ENCODE measurements around the gene TCF12. TPM values are rescaled to one million over a fixed set of nuclear protein-coding genes. Genes with fewer than 3 reads are reported as not detected.

Gene TCF12
- total RNA-seq, 1 donor from 2014 or later, result 144 TPM

GRCh38 chr15:56965231-56966013 lies 47.0 kb downstream of the TCF12 start:
- TF ChIP-seq CTCF (IDR thresholded peaks at IDR 0.05), result no peak
- no peak for DNase-seq (ENCODE audit: low spot score in 2 of 2)
- intact Hi-C loops (cut with DNase I), result no loop called here
- Histone ChIP-seq H3K36me3 (no peaks in the 10 kb centered on the region), H3K4me1 (peaks cover 0 to 21% of the 10 kb centered on the region in 2 donors), H3K4me3 (no peak overlapping the region), H3K9me3 (no peaks in the 10 kb centered on the region), H3K27me3 (no peaks in the 10 kb centered on the region), H3K27ac (no peak overlapping the region)

- no peaks in the 10 kb centered on the region for H3K27me3 ChIP-seq
- peaks cover 0 to 18% of the 10 kb centered on the region in 2 donors for H3K4me1 ChIP-seq
- H3K27ac ChIP-seq, result no peak overlapping the region
- no peaks in the 10 kb centered on the region for H3K36me3 ChIP-seq
- H3K4me3 ChIP-seq, result no peak overlapping the region
- no peak for TF ChIP-seq CTCF (IDR thresholded peaks at IDR 0.05)
- DNase-seq (ENCODE audit: low spot score in 2 of 2), result no peak
- intact Hi-C loops (cut with DNase I), result no loop called here
- H3K9me3 ChIP-seq, result no peaks in the 10 kb centered on the region
These were observed 48.9 kb downstream of the TCF12 start for GRCh38 chr15:56967336-56967735.

GRCh38 chr15:56968256-56968655 lies 49.8 kb downstream of the TCF12 start:
- no peak overlapping the region for H3K27ac ChIP-seq
- peaks cover 0 to 16% of the 10 kb centered on the region in 2 donors for H3K4me1 ChIP-seq
- H3K9me3 ChIP-seq, result no peaks in the 10 kb centered on the region
- intact Hi-C loops (cut with DNase I), result no loop called here
- no peak for DNase-seq (ENCODE audit: low spot score in 2 of 2)
- no peak for TF ChIP-seq CTCF (IDR thresholded peaks at IDR 0.05)
- H3K4me3 ChIP-seq, result no peak overlapping the region
- no peaks in the 10 kb centered on the region for H3K27me3 ChIP-seq
- no peaks in the 10 kb centered on the region for H3K36me3 ChIP-seq

GRCh38 chr15:56968821-56969220 lies 50.4 kb downstream of the TCF12 start:
- DNase-seq (ENCODE audit: low spot score in 2 of 2), result no peak
- H3K36me3 ChIP-seq, result no peaks in the 10 kb centered on the region
- H3K4me3 ChIP-seq, result no peak overlapping the region
- H3K27ac ChIP-seq, result no peak overlapping the region
- TF ChIP-seq CTCF (IDR thresholded peaks at IDR 0.05), result no peak
- no peaks in the 10 kb centered on the region for H3K9me3 ChIP-seq
- intact Hi-C loops (cut with DNase I), result no loop called here
- peaks cover 0 to 15% of the 10 kb centered on the region in 2 donors for H3K4me1 ChIP-seq
- H3K27me3 ChIP-seq, result no peaks in the 10 kb centered on the region

- no peak overlapping the region for H3K4me3 ChIP-seq
- no peaks in the 10 kb centered on the region for H3K27me3 ChIP-seq
- H3K4me1 ChIP-seq, result peaks cover 0 to 10% of the 10 kb centered on the region in 2 donors
- no peak overlapping the region for H3K27ac ChIP-seq
- TF ChIP-seq CTCF (IDR thresholded peaks at IDR 0.05), result no peak
- no peaks in the 10 kb centered on the region for H3K9me3 ChIP-seq
- H3K36me3 ChIP-seq, result no peaks in the 10 kb centered on the region
- intact Hi-C loops (cut with DNase I), result no loop called here
- DNase-seq (ENCODE audit: low spot score in 2 of 2), result no peak
These were observed 50.9 kb downstream of the TCF12 start for GRCh38 chr15:56969265-56969895.
